ENCODE results near the gene CENPVL1.
"Not testable (repeated sequence)": the region's sequence is repeated elsewhere in the genome, so short reads cannot be mapped to it uniquely, and the experiment has no call there.

CENPVL1 gene

DNA sequence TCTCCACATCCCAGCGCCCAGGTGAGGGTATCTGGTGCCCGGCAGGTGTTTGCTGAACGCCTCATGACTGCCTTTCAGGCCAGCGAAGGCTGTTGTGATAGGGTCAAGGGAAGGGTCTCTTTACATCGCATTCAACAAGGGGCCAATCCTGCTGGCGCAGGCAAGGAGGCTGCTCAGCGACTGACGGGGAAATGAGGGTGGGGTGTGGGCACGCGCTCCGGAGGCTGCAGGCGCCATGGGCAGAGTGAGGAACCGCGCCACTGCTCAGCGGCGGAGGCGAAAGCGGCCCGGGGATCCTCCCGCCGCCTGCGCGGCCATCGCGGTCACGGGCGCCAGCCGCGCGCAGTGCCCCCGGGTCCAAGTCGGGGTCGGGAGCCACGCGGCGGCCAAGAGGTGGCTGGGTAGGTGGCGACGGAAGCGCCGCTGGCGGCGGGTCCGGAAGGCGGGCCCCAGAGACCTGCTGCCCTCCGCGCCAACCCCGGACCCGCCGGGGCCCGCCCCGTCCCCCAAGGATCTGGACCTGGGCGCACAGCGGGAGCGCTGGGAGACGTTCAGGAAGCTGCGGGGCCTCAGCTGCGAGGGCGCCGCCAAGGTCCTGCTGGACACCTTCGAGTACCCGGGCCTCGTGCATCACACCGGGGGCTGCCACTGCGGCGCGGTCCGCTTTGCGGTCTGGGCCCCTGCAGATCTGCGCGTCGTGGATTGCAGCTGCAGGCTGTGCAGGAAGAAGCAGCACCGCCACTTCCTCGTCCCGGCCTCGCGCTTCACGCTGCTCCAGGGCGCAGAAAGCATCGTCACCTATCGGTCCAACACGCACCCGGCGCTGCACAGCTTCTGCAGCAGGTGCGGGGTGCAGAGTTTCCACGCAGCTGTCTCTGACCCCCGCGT is at the start of gene CENPVL1:
CENPVL1 (plus strand) TSS at position 236 of the 888 bp plus-strand sequence; CDS start at position 236, 0 bp downstream.
- H3K27ac ChIP-seq = not testable (repeated sequence)

DNA sequence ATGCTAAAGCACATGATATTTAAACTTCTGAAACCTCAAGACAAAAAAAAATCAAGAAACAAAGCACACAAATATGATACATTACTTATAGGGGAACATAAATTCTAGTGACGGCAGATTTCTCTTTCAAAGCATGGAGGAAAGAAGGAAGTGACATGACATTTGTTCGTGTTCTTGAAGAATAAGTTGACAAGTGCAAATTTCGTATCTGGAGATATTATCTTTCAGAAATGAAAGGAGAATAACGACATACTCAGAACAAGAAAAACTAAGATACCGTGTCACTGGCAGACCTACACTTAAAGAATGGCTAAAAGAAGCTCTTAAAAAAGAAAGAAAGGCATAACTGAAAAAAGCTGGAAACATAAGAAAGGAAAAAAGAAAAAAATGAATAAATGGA is 44.3 kb upstream of the CENPVL1 start:
- no peak overlapping the region for H3K27ac ChIP-seq
- TF ChIP-seq CTCF (conservative IDR thresholded peaks at IDR 0.05) (no peak), ZFX (IDR thresholded peaks at IDR 0.05) (no peak)

- not testable (repeated sequence) for H3K27ac ChIP-seq
Observed at GRCh38 chrX:51679689-51680433, 30.5 kb upstream of the CENPVL1 start.

GRCh38 chrX:51681808-51682719 is 28.2 kb upstream of the CENPVL1 start:
- not testable (repeated sequence) for H3K27ac ChIP-seq

DNA sequence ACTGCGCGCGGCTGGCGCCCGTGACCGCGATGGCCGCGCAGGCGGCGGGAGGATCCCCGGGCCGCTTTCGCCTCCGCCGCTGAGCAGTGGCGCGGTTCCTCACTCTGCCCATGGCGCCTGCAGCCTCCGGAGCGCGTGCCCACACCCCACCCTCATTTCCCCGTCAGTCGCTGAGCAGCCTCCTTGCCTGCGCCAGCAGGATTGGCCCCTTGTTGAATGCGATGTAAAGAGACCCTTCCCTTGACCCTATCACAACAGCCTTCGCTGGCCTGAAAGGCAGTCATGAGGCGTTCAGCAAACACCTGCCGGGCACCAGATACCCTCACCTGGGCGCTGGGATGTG is 27.6 kb upstream of the CENPVL1 start, which contains the start of gene CENPVL2:
CENPVL2 (minus strand) TSS at position 112 of the 343 bp plus-strand sequence; CDS start at position 112, 0 bp downstream.
- not testable (repeated sequence) for H3K27ac ChIP-seq

DNA sequence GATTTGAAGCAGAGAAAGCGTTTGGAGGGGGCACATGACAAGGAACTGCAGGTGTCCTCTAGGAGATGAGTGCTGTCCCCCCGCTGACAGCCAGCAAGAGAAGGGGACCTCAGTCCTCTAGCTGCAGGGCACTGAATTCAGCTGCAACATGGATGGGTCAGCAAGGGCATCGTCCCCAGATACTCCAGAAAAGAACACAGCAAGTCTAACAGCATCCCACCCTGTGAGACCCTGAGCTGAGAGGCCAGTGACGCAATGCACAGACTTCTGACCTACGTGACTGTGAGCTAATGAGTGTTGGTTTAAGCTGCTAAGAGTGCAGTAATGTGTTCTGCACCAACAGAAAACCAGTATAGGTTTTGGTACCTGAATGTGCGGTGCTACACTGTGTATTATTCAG is 16.1 kb upstream of the CENPVL1 start:
- H3K27ac ChIP-seq = no peak overlapping the region
- no peak for TF ChIP-seq CTCF (conservative IDR thresholded peaks at IDR 0.05)
- TF ChIP-seq ZFX (IDR thresholded peaks at IDR 0.05) = no peak

GRCh38 chrX:51697397-51697796 is 12.9 kb upstream of the CENPVL1 start:
- no peak overlapping the region for H3K27ac ChIP-seq
- TF ChIP-seq ZFX (IDR thresholded peaks at IDR 0.05) (no peak), CTCF (conservative IDR thresholded peaks at IDR 0.05) (no peak)

GRCh38 chrX:51712943-51713647 is 2.8 kb downstream of the CENPVL1 start:
- H3K27ac ChIP-seq = not testable (repeated sequence)

DNA sequence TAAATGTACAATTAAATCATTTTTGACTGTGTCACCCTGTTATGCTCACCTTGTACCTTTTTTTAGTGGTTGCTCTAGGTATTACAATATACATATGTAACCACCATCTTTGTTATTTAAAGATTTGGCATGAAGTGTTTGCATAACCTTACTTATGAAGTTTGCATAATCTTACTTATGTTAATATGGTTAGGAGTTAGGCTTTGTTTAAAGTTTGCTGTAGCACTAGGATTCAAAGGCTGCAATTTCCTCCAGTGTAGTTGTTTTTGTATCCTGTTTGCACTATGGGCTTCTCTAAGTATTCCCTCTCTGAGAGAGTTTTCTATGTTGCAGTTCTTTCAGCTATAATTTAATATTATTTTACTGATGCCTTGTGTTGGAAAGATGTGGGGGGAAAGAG is 17.9 kb downstream of the CENPVL1 start:
- no peak for TF ChIP-seq CTCF (conservative IDR thresholded peaks at IDR 0.05)
- no peak for TF ChIP-seq ZFX (IDR thresholded peaks at IDR 0.05)
- H3K27ac ChIP-seq = no peak overlapping the region
